Retinal pigment epithelial cell (primary cell): ENCODE results near the gene ALDH1A1.

Experiments
- DNase-seq: peaks from one replicate; pipeline ENCODE4 v3.0.0-alpha.2; 2010; ENCODE audit warnings: low read depth
- H3K4me3 ChIP-seq: 2 replicates; pipeline ENCODE4 v1.5.1; 2011; ENCODE audit warnings: mild to moderate bottlenecking, low read length, control low read depth, moderate library complexity
- CTCF ChIP-seq: conservative IDR thresholded peaks from 2 replicates; pipeline ENCODE4 v1.5.1; 2011; ENCODE audit warnings: low read depth, low read length, control low read depth, inconsistent platforms

Gene ALDH1A1

GRCh38 chr9:72898360-72898759 lies 54.5 kb downstream of the ALDH1A1 start:
- no peak overlapping the region for H3K4me3 ChIP-seq
- no peak for TF ChIP-seq CTCF
- no peak for DNase-seq

GRCh38 chr9:72897069-72897649 lies 55.7 kb downstream of the ALDH1A1 start:
- no peak for DNase-seq
- TF ChIP-seq CTCF: no peak
- no peak overlapping the region for H3K4me3 ChIP-seq

GRCh38 chr9:72896439-72896838 lies 56.4 kb downstream of the ALDH1A1 start:
- no peak for DNase-seq
- H3K4me3 ChIP-seq: no peak overlapping the region
- no peak for TF ChIP-seq CTCF

GRCh38 chr9:72895122-72895521 lies 57.7 kb downstream of the ALDH1A1 start:
- no peak overlapping the region for H3K4me3 ChIP-seq
- TF ChIP-seq CTCF: no peak
- DNase-seq: no peak

- DNase-seq: peak; percentile 100
- H3K4me3 ChIP-seq: no peak overlapping the region
- no peak for TF ChIP-seq CTCF
These were observed 58.5 kb downstream of the ALDH1A1 start for GRCh38 chr9:72894342-72894741.

GRCh38 chr9:72893437-72893836 lies 59.4 kb downstream of the ALDH1A1 start:
- TF ChIP-seq CTCF: no peak
- DNase-seq: no peak
- no peak overlapping the region for H3K4me3 ChIP-seq

GRCh38 chr9:72891043-72891442 lies 61.8 kb downstream of the ALDH1A1 start:
- no peak overlapping the region for H3K4me3 ChIP-seq
- no peak for TF ChIP-seq CTCF
- DNase-seq: no peak
